Neutrophil (primary cell): Measurements from ENCODE around the gene GMIP.

Experiments used
- H3K27ac ChIP-seq: fragments of 200-600 bp; sonication (generic); 2 replicates; pipeline ENCODE4 v1.5.1; 2016; ENCODE audit warnings: mild to moderate bottlenecking, moderate library complexity
- H3K27me3 ChIP-seq: fragments of 200-600 bp; sonication (generic); 2 replicates; pipeline ENCODE4 v1.6.0; 2016; ENCODE audit warnings: mild to moderate bottlenecking
- H3K36me3 ChIP-seq: fragments of 200-600 bp; sonication (generic); 2 replicates; pipeline ENCODE4 v1.5.1; 2017
- H3K4me1 ChIP-seq, 2 experiments: fragments of 200-600 bp in 1 of 2; sonication (generic) in 1 of 2; 1 replicate in 1 of 2; 2 replicates in 1 of 2; pipeline versions ENCODE4 v1.5.1 to v1.6.1; 2013 to 2016; ENCODE audit warnings: low read depth in 1 of 2, low read length in 1 of 2, mild to moderate bottlenecking in 1 of 2, moderate library complexity in 1 of 2; ENCODE audit not compliant: control insufficient read depth in 1 of 2, insufficient read depth in 1 of 2
- H3K4me3 ChIP-seq, 2 experiments: fragments of 200-600 bp in 1 of 2; sonication (generic) in 1 of 2; 1 replicate in 1 of 2; 2 replicates in 1 of 2; pipeline ENCODE4 v1.5.1; 2013 to 2016; ENCODE audit warnings: low read depth in 1 of 2, low read length in 1 of 2, mild to moderate bottlenecking in 1 of 2, moderate library complexity in 1 of 2
- H3K9me3 ChIP-seq: fragments of 200-600 bp; sonication (generic); 2 replicates; pipeline ENCODE4 v1.5.1; 2016
- CTCF ChIP-seq: fragments of 200-600 bp; sonication (generic); IDR thresholded peaks from 2 replicates; pipeline ENCODE4 v1.5.1; 2016; ENCODE audit warnings: antibody characterized with exemption

The GMIP gene

DNA sequence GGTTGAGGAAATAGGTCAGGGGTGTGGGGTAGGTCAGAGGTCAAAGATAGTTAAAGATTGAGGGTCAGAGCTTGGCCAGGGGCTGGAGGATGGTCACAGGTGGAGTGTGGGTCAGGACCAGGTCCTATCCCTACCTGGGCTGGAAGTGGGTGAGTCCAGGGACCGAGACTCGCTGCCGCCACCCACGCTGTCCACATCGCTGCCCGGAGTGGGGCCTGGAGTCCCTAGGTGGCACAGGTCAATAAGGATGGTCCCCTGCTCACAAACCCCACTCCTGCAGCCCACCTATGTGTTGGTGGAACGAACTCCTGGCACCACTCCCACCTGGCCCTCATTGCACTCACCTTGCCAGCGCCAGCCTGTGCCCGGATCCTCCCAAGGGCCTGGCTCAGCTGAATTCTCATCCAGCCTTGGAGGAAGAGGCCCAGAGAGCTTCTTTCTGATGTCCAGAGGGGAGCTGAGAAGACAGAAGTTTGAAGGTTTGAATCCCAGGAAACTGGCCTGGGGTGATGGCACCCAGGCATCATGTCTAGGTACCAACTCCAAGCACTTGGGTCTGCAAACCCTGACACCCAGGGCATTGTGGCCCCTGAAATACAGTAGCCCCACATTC lies 6.8 kb downstream of the GMIP start:
- Histone ChIP-seq H3K27me3 (no peaks in the 10 kb centered on the region), H3K36me3 (peaks cover 100% of the 10 kb centered on the region), H3K9me3 (peaks cover 5% of the 10 kb centered on the region), H3K27ac (no peak overlapping the region), H3K4me3 (no peak overlapping the region), H3K4me1 (peaks cover 34% of the 10 kb centered on the region in 2 experiments)
- no peak for TF ChIP-seq CTCF

- TF ChIP-seq CTCF = no peak
- Histone ChIP-seq H3K27me3 (no peaks in the 10 kb centered on the region), H3K36me3 (peaks cover 100% of the 10 kb centered on the region)
These were observed 8.1 kb downstream of the GMIP start for GRCh38 chr19:19635313-19635702.

GRCh38 chr19:19634516-19635312 lies 8.7 kb downstream of the GMIP start:
- Histone ChIP-seq H3K27me3 (no peaks in the 10 kb centered on the region), H3K9me3 (peaks cover 5% of the 10 kb centered on the region), H3K4me1 (peaks cover 14 to 16% of the 10 kb centered on the region in 2 experiments), H3K4me3 (no peak overlapping the region), H3K27ac (no peak overlapping the region), H3K36me3 (peaks cover 100% of the 10 kb centered on the region)
- no peak for TF ChIP-seq CTCF

More at GRCh38 chr19:19635313-19635702, 8.1 kb downstream of the GMIP start:
- Histone ChIP-seq H3K9me3 (peaks cover 5% of the 10 kb centered on the region), H3K27ac (no peak overlapping the region), H3K4me3 (no peak overlapping the region), H3K4me1 (peaks cover 20 to 22% of the 10 kb centered on the region in 2 experiments)

- Histone ChIP-seq H3K27me3 (no peaks in the 10 kb centered on the region), H3K36me3 (peaks cover 100% of the 10 kb centered on the region), H3K9me3 (peaks cover 5% of the 10 kb centered on the region), H3K27ac (peak overlapping the region; percentile 15), H3K4me1 (peaks cover 9 to 10% of the 10 kb centered on the region in 2 experiments), H3K4me3 (no peak overlapping the region)
- no peak for TF ChIP-seq CTCF
These were observed 9.5 kb downstream of the GMIP start for GRCh38 chr19:19633711-19634515.

- TF ChIP-seq CTCF = no peak
- peaks cover 11 to 16% of the 10 kb centered on the region in 2 experiments for H3K4me1 ChIP-seq
- H3K36me3 ChIP-seq = peaks cover 93% of the 10 kb centered on the region
- no peaks in the 10 kb centered on the region for H3K27me3 ChIP-seq
- H3K27ac ChIP-seq = no peak overlapping the region
- no peak overlapping the region for H3K4me3 ChIP-seq
- peaks cover 5% of the 10 kb centered on the region for H3K9me3 ChIP-seq
These were observed 10.8 kb downstream of the GMIP start for GRCh38 chr19:19632661-19633060.
